SK-N-SH treated with all-trans-retinoic acid at 6 μM for 48 hours (cell line): ENCODE data around the gene MIEF2.

Experiments used
- ATAC-seq: fragments of 200-7000 bp; cut with Tn5 transposase; 3 replicates; pipeline ENCODE4 v1.9.1; 2020; ENCODE audit warnings: mild to moderate bottlenecking, moderate library complexity
- ARNTL ChIP-seq: fragments of 450-650 bp; formaldehyde crosslinking; IDR thresholded peaks from 2 replicates; pipeline ENCODE4 v1.5.0; 2020; ENCODE audit warnings: low read depth, mild to moderate bottlenecking, moderate library complexity, borderline replicate concordance
- BACH2 ChIP-seq: fragments of 250-450 bp; sonication (Bioruptor Pico); IDR thresholded peaks from 2 replicates; pipeline ENCODE4 v1.9.0; 2021; ENCODE audit warnings: mild to moderate bottlenecking, borderline replicate concordance
- CREB5 ChIP-seq: fragments of 250-450 bp; sonication (Bioruptor Pico); IDR thresholded peaks from 2 replicates; pipeline ENCODE4 v1.5.1; 2020; ENCODE audit warnings: low read depth, mild to moderate bottlenecking, moderate library complexity
- CSDC2 ChIP-seq: fragments of 250-450 bp; sonication (Bioruptor Pico); IDR thresholded peaks from 2 replicates; pipeline ENCODE4 v1.5.0; 2020; ENCODE audit warnings: mild to moderate bottlenecking, moderate library complexity
- ESRRG ChIP-seq: fragments of 250-450 bp; sonication (Bioruptor Pico); IDR thresholded peaks from 2 replicates; pipeline ENCODE4 v1.6.1; 2021; ENCODE audit warnings: mild to moderate bottlenecking
- GLIS3 ChIP-seq: fragments of 250-450 bp; sonication (Bioruptor Pico); IDR thresholded peaks from 2 replicates; pipeline ENCODE4 v1.5.0; 2020; ENCODE audit warnings: mild to moderate bottlenecking, moderate library complexity
- ISL1 ChIP-seq: fragments of 250-450 bp; sonication (Bioruptor Pico); IDR thresholded peaks from 2 replicates; pipeline ENCODE4 v2.1.2; 2022; ENCODE audit warnings: mild to moderate bottlenecking, moderate library complexity
- OSR1 ChIP-seq: fragments of 250-450 bp; sonication (Bioruptor Pico); IDR thresholded peaks from 2 replicates; pipeline ENCODE4 v1.8.0; 2022; ENCODE audit warnings: moderate library complexity, mild to moderate bottlenecking, inconsistent platforms
- PATZ1 ChIP-seq: fragments of 250-450 bp; sonication (Bioruptor Pico); IDR thresholded peaks from 2 replicates; pipeline ENCODE4 v1.8.0; 2020; ENCODE audit warnings: mild to moderate bottlenecking, moderate library complexity, borderline replicate concordance
- POU6F1 ChIP-seq: fragments of 250-450 bp; sonication (Bioruptor Pico); IDR thresholded peaks from 2 replicates; pipeline ENCODE4 v1.8.0; 2021; ENCODE audit warnings: low read depth, mild to moderate bottlenecking, moderate library complexity, borderline replicate concordance
- PPARA ChIP-seq: fragments of 250-450 bp; sonication (Bioruptor Pico); IDR thresholded peaks from 2 replicates; pipeline ENCODE4 v1.5.0; 2020; ENCODE audit warnings: mild to moderate bottlenecking, borderline replicate concordance
- RARB ChIP-seq: fragments of 250-450 bp; sonication (Bioruptor Pico); IDR thresholded peaks from 2 replicates; pipeline ENCODE4 v1.8.0; 2021; ENCODE audit warnings: mild to moderate bottlenecking, moderate library complexity
- SNAI2 ChIP-seq: fragments of 250-450 bp; sonication (Bioruptor Pico); IDR thresholded peaks from 2 replicates; pipeline ENCODE4 v1.5.0; 2020; ENCODE audit warnings: mild to moderate bottlenecking, moderate library complexity
- TCF4 ChIP-seq: fragments of 250-450 bp; sonication (Bioruptor Pico); IDR thresholded peaks from 2 replicates; pipeline ENCODE4 v1.8.0; 2021; ENCODE audit warnings: mild to moderate bottlenecking, moderate library complexity, borderline replicate concordance
- TOX ChIP-seq: fragments of 250-450 bp; sonication (Bioruptor Pico); IDR thresholded peaks from 2 replicates; pipeline ENCODE4 v1.8.0; 2021; ENCODE audit warnings: mild to moderate bottlenecking, moderate library complexity, borderline replicate concordance
- ZC3H10 ChIP-seq: fragments of 250-450 bp; sonication (Bioruptor Pico); IDR thresholded peaks from 2 replicates; pipeline ENCODE4 v1.5.1; 2021; ENCODE audit warnings: mild to moderate bottlenecking, moderate library complexity
- ZFP3 ChIP-seq: fragments of 250-450 bp; sonication (Bioruptor Pico); IDR thresholded peaks from 2 replicates; pipeline ENCODE4 v1.5.0; 2020; ENCODE audit warnings: mild to moderate bottlenecking, moderate library complexity
- ZFP30 ChIP-seq: fragments of 450-650 bp; formaldehyde crosslinking; IDR thresholded peaks from 2 replicates; pipeline ENCODE4 v1.5.0; 2022; ENCODE audit warnings: mild to moderate bottlenecking, moderate library complexity
- ZNF565 ChIP-seq: fragments of 450-650 bp; formaldehyde crosslinking; conservative IDR thresholded peaks from 2 replicates; pipeline ENCODE4 v1.5.0; 2020; ENCODE audit warnings: low read depth, mild to moderate bottlenecking, moderate library complexity
- ZNF70 ChIP-seq: fragments of 450-650 bp; formaldehyde crosslinking; IDR thresholded peaks from 2 replicates; pipeline ENCODE4 v1.5.0; 2020; ENCODE audit warnings: mild to moderate bottlenecking, moderate library complexity
- ZNF8 ChIP-seq: fragments of 450-650 bp; formaldehyde crosslinking; IDR thresholded peaks from 2 replicates; pipeline ENCODE4 v1.5.0; 2020; ENCODE audit warnings: mild to moderate bottlenecking, moderate library complexity
- TF ChIP-seq, protein P1 (sequence below): fragments of 250-450 bp; sonication (Bioruptor Pico); IDR thresholded peaks from 2 replicates; pipeline ENCODE4 v1.5.1; 2021; ENCODE audit warnings: mild to moderate bottlenecking, moderate library complexity
- TF ChIP-seq, protein P2 (sequence below): fragments of 250-450 bp; sonication (Bioruptor Pico); IDR thresholded peaks from 2 replicates; pipeline ENCODE4 v1.5.0; 2020; ENCODE audit warnings: mild to moderate bottlenecking, moderate library complexity

MIEF2 gene

GRCh38 chr17:18263885-18264682, 3.6 kb downstream of the MIEF2 start:
- no peak for TF ChIP-seq ZC3H10 (CRISPR knock-in tag)
- TF ChIP-seq ZNF565 (CRISPR knock-in tag): no peak
- TF ChIP-seq ISL1 (CRISPR knock-in tag): no peak
- TF ChIP-seq, protein P1, sequence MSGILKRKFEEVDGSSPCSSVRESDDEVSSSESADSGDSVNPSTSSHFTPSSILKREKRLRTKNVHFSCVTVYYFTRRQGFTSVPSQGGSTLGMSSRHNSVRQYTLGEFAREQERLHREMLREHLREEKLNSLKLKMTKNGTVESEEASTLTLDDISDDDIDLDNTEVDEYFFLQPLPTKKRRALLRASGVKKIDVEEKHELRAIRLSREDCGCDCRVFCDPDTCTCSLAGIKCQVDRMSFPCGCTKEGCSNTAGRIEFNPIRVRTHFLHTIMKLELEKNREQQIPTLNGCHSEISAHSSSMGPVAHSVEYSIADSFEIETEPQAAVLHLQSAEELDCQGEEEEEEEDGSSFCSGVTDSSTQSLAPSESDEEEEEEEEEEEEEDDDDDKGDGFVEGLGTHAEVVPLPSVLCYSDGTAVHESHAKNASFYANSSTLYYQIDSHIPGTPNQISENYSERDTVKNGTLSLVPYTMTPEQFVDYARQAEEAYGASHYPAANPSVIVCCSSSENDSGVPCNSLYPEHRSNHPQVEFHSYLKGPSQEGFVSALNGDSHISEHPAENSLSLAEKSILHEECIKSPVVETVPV (CRISPR knock-in tag): no peak
- no peak for TF ChIP-seq GLIS3 (CRISPR knock-in tag)
- no peak for TF ChIP-seq TCF4
- TF ChIP-seq OSR1 (CRISPR knock-in tag): no peak
- TF ChIP-seq, protein P2, sequence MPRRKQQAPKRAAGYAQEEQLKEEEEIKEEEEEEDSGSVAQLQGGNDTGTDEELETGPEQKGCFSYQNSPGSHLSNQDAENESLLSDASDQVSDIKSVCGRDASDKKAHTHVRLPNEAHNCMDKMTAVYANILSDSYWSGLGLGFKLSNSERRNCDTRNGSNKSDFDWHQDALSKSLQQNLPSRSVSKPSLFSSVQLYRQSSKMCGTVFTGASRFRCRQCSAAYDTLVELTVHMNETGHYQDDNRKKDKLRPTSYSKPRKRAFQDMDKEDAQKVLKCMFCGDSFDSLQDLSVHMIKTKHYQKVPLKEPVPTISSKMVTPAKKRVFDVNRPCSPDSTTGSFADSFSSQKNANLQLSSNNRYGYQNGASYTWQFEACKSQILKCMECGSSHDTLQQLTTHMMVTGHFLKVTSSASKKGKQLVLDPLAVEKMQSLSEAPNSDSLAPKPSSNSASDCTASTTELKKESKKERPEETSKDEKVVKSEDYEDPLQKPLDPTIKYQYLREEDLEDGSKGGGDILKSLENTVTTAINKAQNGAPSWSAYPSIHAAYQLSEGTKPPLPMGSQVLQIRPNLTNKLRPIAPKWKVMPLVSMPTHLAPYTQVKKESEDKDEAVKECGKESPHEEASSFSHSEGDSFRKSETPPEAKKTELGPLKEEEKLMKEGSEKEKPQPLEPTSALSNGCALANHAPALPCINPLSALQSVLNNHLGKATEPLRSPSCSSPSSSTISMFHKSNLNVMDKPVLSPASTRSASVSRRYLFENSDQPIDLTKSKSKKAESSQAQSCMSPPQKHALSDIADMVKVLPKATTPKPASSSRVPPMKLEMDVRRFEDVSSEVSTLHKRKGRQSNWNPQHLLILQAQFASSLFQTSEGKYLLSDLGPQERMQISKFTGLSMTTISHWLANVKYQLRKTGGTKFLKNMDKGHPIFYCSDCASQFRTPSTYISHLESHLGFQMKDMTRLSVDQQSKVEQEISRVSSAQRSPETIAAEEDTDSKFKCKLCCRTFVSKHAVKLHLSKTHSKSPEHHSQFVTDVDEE (CRISPR knock-in tag): no peak
- no peak for TF ChIP-seq SNAI2 (CRISPR knock-in tag)
- no peak for TF ChIP-seq CSDC2 (CRISPR knock-in tag)
- TF ChIP-seq PATZ1 (CRISPR knock-in tag): no peak
- no peak for TF ChIP-seq TOX
- TF ChIP-seq ZNF70 (CRISPR knock-in tag): no peak
- no peak for TF ChIP-seq CREB5
- TF ChIP-seq ZNF8 (CRISPR knock-in tag): no peak
- TF ChIP-seq ARNTL: no peak
- TF ChIP-seq BACH2: no peak
- TF ChIP-seq ZFP3: no peak
- TF ChIP-seq ZFP30 (CRISPR knock-in tag): no peak
- no peak for TF ChIP-seq ESRRG (CRISPR knock-in tag)
- ATAC-seq: no peak

- no peak; the same call in 2 of the 3 replicates for ATAC-seq
- TF ChIP-seq ESRRG (CRISPR knock-in tag) (no peak), ISL1 (CRISPR knock-in tag) (no peak), PPARA (CRISPR knock-in tag) (no peak), CSDC2 (CRISPR knock-in tag) (no peak), TOX (no peak), RARB (CRISPR knock-in tag) (no peak), ZNF565 (CRISPR knock-in tag) (no peak), ZNF8 (CRISPR knock-in tag) (no peak), ZNF70 (CRISPR knock-in tag) (no peak), ZC3H10 (CRISPR knock-in tag) (no peak), SNAI2 (CRISPR knock-in tag) (no peak), ZFP3 (no peak), BACH2 (no peak), POU6F1 (CRISPR knock-in tag) (no peak), GLIS3 (CRISPR knock-in tag) (no peak), ARNTL (no peak), CREB5 (no peak), ZFP30 (CRISPR knock-in tag) (no peak)
- TF ChIP-seq, protein P2 (CRISPR knock-in tag): no peak
- TF ChIP-seq, protein P1 (CRISPR knock-in tag): no peak
These were observed 6.9 kb downstream of the MIEF2 start for GRCh38 chr17:18267366-18267765.
